NCI-H1417 treated with DMSO at 0.1 percent for 48 hours (cell line): ENCODE results near the gene OR51E2.
A peak's percentile ranks its signal among the peaks of the same experiment; 100 is the strongest.

Source experiments
- DNase-seq: peaks from one replicate; lab custom pipeline; 2025; lab: John Stamatoyannopoulos, UW

The OR51E2 gene

DNA sequence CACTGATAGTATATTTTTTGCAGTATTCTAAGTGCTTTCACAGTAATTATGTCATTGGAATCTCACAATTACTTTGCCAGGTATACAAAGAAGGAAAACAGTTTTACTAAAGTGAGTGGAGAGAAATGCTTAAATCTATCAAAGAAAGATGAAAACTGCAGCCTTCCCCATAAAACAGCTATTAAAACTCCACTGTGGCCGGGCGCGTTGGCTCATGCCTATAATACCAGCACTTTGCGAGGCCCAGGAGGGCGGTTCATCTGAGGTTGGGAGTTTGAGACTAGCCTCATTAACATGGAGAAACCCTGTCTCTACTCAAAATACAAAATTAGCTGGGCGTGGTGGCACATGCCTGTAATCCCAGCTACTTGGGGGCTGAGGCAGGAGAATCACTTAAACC is 34.8 kb downstream of the OR51E2 start:
- no peak for DNase-seq

- no peak for DNase-seq
Measured at GRCh38 chr11:4658629-4659445, 38.8 kb downstream of the OR51E2 start.

DNA sequence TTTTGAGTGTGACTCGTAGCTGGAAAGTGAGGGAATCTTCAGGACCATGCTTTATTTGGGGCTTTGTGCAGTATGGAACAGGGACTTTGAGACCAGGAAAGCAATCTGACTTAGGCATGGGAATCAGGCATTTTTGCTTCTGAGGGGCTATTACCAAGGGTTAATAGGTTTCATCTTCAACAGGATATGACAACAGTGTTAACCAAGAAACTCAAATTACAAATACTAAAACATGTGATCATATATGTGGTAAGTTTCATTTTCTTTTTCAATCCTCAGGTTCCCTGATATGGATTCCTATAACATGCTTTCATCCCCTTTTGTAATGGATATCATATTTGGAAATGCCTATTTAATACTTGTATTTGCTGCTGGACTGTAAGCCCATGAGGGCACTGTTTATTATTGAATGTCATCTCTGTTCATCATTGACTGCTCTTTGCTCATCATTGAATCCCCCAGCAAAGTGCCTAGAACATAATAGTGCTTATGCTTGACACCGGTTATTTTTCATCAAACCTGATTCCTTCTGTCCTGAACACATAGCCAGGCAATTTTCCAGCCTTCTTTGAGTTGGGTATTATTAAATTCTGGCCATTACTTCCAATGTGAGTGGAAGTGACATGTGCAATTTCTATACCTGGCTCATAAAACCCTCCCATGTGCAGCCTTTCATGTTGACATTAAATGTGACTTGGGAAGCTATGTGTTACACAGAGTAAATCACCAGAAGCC is 42.9 kb downstream of the OR51E2 start:
- no peak for DNase-seq

- DNase-seq = no peak
Measured at GRCh38 chr11:4647766-4648165, 49.9 kb downstream of the OR51E2 start.

- no peak for DNase-seq
Measured at GRCh38 chr11:4645974-4646373, 51.7 kb downstream of the OR51E2 start.

DNA sequence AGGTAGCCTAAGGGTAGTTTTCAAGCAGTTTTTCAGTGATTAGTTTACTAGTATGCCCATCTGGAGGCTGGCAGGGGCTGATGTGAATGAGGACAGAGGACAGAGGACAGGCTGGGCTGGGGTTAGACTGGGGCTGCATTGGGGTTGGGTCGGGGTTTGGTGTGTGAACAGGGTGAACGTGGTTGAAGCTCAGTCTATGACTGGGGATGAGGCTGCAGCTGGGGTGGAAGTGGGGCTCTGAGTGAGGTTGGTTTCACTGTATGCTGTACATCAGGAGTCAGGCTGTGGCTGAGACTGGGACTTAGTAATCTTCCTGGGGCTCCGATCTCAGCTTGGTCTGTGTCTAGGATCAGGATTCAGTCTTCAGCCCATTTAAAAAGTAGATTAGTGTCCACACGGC is 53.4 kb downstream of the OR51E2 start:
- no peak for DNase-seq

DNA sequence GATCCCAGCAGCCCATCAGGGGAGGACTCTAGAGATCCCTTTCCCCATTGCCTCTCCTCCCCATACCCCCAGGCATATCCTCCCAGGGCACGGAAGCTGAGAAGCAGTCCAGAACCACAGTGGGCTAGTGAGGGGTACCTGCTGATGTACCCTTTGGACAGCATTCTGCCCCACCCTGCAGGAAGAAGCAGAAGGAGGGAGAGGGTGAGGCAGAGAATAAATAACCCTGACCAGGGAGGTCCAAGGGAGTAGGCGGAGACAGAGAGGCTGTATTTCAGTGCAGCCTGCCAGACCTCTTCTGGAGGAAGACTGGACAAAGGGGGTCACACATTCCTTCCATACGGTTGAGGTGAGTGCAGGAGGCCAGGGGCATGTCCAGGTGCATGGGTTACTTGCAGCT is 54.0 kb downstream of the OR51E2 start, which contains the start of gene OR51E1:
Gene OR51E1 (plus strand): TSS at position 301 of the 400 bp plus-strand sequence. CDS start 8,545 bp downstream, outside the sequence.
- DNase-seq = no peak

DNA sequence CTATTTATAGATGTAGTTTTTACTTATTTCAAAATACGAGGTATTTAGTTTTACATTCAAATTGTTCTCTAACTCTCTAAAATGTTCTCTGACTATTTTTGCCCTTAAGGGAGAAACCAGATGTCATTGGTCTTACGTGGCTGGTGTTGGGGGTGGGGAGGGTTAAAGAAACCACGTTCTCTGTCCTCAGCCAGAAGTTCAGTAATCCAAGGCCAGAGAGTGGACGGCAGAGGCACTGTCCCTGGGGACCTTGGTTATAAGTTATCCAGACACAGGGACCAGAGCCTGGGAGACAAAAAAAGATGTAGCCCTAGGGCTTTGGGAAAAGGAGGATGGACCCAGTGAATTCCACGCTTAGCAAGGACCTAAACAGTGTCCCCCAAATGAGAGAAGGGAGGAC is 54.6 kb downstream of the OR51E2 start:
- DNase-seq = no peak

DNA sequence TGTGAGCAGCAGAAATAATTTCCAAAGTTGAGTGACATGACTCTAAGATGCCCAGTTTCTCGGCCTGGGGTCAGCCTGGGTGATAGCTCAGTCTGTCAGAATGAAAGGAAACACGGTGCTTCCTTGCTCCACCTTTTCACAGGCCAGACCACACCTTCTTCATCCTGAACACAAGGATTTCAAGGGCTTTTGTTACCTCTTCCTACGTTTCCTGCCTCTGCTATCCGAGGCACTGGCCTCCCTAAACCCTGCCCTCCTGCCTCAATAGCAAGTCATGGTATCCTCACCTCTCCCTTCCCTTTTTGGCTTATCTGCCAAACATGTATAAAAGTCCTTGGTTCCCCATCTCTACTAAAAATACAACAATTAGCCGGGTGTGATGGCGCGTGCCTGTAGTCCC is 55.6 kb downstream of the OR51E2 start:
- no peak for DNase-seq

- DNase-seq = no peak
Measured at GRCh38 chr11:4641501-4641900, 56.2 kb downstream of the OR51E2 start.

GRCh38 chr11:4639931-4640330 is 57.7 kb downstream of the OR51E2 start:
- no peak for DNase-seq

GRCh38 chr11:4637662-4638047 is 60.0 kb downstream of the OR51E2 start:
- no peak for DNase-seq

DNA sequence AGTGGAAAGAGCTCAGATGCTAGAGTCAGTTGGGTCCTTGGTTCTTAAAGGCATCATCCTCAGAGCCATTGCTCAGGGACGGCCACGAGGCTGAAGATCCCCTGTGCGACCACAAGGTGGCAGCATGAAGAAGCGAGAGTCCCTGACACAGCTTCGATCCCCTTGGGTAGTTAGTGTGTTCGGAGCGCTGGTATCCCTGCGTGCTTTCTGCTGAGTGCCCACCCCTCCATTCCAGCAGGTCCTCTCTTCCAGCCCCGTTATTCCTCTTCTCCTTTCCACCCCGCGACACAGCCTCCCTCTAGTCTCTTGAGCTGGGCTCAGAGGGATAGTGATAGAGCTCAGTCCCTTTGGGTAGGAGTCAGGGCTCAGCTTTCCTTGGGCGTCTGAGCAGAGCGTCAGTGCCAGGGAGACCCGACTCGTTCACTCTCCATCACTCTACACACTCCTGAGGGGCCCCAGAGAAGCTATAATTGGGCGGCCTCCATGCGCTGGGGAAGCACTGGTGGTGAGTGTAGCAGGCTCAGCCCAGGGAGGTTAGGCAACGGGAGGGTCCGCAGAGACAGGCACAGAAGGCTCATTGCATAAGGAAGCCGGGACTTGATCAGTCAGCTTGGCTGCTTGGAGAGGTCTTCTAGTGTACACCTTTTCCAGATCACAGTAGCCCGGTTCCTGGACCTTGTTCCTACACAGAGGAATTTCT is 60.5 kb downstream of the OR51E2 start, which contains the start of gene OR51D1:
Gene OR51D1 (plus strand): TSS at position 516 of the 700 bp plus-strand sequence. CDS start 2,314 bp downstream, outside the sequence.
- DNase-seq = peak; percentile 5

DNA sequence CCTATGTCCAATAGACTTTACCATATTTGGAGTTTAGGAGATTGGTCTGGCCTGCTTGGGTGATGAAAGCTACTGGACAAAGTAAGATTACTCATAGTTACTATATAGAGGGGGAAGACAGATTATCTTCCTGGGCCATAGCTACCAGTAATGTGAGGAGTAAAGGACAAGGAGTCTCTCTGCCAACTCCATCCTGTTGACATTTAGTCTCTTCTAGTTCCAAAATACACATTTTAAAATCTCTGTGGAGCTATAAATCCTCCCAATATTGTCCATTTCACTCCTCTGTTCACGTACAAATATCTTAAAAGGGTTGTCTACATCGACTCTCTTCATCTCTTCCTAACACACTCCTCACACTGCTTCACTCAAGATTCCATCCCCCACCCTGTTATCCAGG is 61.5 kb downstream of the OR51E2 start:
- no peak for DNase-seq
